Measurements from ENCODE around the gene GRK2. TPM values are rescaled to one million over a fixed set of nuclear protein-coding genes. Genes with fewer than 3 reads are reported as not detected.

GRK2 gene
- total and polyA plus RNA-seq, 2 of the 13 experiments (the other 11 are each of a cell fraction or from before 2014, with no cell fraction given) = 31.3 to 42.4 TPM

GRCh38 chr11:67317205-67317887 is 51.1 kb downstream of the GRK2 start (continued):
- TF ChIP-seq ZNF629 (CRISPR knock-in tag; conservative IDR thresholded peaks at IDR 0.05) (0 out of 2 replicates have a peak, but pooled peaks have one; percentile 6), PRDM15 (CRISPR knock-in tag; IDR thresholded peaks at IDR 0.05) (no peak), GMEB2 (CRISPR knock-in tag; IDR thresholded peaks at IDR 0.05; ENCODE audit: low read depth) (0 out of 2 replicates have a peak, but pooled peaks have one; percentile 42), ZFY (CRISPR knock-in tag; IDR thresholded peaks at IDR 0.05) (peak; percentile 83), CHD4 (IDR thresholded peaks at IDR 0.05; ENCODE audit: borderline replicate concordance, low read length) (no peak), CBFB (CRISPR knock-in tag; IDR thresholded peaks at IDR 0.05) (peak; percentile 87), ZNF558 (CRISPR knock-in tag; IDR thresholded peaks at IDR 0.05; ENCODE audit: borderline replicate concordance) (peak; percentile 83), PHF5A (CRISPR knock-in tag; IDR thresholded peaks at IDR 0.05; ENCODE audit: low read depth, unreplicated experiment) (no peak), ZNF552 (CRISPR knock-in tag; IDR thresholded peaks at IDR 0.05; ENCODE audit: borderline replicate concordance) (no peak; the same call in 1 of the 2 replicates), TBP (CRISPR knock-in tag; IDR thresholded peaks at IDR 0.05) (0 out of 2 replicates have a peak, but pooled peaks have one; percentile 39), TEAD2 (CRISPR knock-in tag; IDR thresholded peaks at IDR 0.05) (no peak), TEAD3 (CRISPR knock-in tag; optimal IDR thresholded peaks at IDR 0.05; ENCODE audit: borderline replicate concordance) (peak; percentile 33), E2F2 (CRISPR knock-in tag; IDR thresholded peaks at IDR 0.05; ENCODE audit: borderline replicate concordance) (peak; percentile 63; the same call in 1 of the 2 replicates), CBX5 (CRISPR knock-in tag; IDR thresholded peaks at IDR 0.05; ENCODE audit: borderline replicate concordance) (peak; percentile 68; the same call in 1 of the 2 replicates), E2F5 (CRISPR knock-in tag; conservative IDR thresholded peaks at IDR 0.05) (0 out of 2 replicates have a peak, but pooled peaks have one; percentile 26)
- TF ChIP-seq, protein P1, sequence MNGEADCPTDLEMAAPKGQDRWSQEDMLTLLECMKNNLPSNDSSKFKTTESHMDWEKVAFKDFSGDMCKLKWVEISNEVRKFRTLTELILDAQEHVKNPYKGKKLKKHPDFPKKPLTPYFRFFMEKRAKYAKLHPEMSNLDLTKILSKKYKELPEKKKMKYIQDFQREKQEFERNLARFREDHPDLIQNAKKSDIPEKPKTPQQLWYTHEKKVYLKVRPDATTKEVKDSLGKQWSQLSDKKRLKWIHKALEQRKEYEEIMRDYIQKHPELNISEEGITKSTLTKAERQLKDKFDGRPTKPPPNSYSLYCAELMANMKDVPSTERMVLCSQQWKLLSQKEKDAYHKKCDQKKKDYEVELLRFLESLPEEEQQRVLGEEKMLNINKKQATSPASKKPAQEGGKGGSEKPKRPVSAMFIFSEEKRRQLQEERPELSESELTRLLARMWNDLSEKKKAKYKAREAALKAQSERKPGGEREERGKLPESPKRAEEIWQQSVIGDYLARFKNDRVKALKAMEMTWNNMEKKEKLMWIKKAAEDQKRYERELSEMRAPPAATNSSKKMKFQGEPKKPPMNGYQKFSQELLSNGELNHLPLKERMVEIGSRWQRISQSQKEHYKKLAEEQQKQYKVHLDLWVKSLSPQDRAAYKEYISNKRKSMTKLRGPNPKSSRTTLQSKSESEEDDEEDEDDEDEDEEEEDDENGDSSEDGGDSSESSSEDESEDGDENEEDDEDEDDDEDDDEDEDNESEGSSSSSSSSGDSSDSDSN (CRISPR knock-in tag; IDR thresholded peaks at IDR 0.05) = peak; percentile 81

Data from HepG2 (cell line).